ENCODE results near the gene TPPP3.

DNA sequence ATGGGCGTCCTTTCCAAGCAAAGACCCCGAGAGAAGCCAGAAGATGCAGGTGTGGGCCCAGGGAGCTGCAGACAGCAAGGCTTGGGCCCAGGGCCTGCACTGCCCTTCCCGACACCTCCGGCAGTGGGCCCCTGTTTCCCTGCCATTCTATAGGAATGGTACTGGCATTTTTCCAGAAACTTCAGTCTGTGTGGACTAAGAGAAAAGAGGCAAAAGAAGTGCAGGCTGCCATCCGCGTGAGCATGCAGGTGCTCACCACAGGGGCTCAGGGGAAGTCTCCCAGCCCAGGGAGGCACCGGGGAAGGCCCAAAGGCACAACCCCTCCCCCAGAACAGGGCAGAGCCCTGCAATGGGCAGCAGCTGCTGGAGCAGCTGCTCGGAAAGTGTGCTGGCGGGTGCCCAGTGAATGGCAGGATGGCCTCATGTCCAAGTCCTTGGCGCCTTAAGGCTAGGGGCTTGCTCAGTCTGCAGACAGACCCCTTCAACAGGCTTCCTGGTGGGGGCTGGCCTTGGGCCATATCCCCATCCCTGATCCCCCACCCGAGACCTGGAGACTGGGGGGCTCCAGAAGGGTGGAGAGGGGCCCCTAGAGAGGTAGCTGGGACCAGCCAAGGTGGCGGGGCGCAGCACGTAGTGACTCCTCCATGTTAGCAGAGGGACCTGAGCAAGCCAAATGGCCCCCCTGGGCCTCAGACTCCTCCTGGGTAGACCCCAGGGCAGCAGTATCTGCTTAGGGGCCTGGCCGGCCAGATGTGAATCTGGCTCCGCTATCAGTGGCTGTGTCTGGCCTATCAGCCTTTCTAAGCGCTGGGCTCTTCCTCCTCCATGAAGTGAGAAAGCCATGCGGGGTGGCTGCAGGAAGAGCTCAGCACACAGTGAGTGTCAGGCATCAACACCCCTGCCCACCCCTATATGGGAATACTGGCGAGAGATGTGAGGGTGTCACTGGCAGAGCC is 6.7 kb upstream of the TPPP3 start:
- TF ChIP-seq, protein P1, sequence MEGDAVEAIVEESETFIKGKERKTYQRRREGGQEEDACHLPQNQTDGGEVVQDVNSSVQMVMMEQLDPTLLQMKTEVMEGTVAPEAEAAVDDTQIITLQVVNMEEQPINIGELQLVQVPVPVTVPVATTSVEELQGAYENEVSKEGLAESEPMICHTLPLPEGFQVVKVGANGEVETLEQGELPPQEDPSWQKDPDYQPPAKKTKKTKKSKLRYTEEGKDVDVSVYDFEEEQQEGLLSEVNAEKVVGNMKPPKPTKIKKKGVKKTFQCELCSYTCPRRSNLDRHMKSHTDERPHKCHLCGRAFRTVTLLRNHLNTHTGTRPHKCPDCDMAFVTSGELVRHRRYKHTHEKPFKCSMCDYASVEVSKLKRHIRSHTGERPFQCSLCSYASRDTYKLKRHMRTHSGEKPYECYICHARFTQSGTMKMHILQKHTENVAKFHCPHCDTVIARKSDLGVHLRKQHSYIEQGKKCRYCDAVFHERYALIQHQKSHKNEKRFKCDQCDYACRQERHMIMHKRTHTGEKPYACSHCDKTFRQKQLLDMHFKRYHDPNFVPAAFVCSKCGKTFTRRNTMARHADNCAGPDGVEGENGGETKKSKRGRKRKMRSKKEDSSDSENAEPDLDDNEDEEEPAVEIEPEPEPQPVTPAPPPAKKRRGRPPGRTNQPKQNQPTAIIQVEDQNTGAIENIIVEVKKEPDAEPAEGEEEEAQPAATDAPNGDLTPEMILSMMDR (IDR thresholded peaks at IDR 0.05), result peak; percentile 57
- no peak for TF ChIP-seq ZFX (IDR thresholded peaks at IDR 0.05; ENCODE audit: borderline replicate concordance)
